ENCODE results near the gene CMTM8. TPM values are rescaled to one million over a fixed set of nuclear protein-coding genes. Genes with fewer than 3 reads are reported as not detected.
A peak's percentile ranks its signal among the peaks of the same experiment; 100 is the strongest.

The CMTM8 gene
- total and polyA plus RNA-seq, 7 donors, result 0.49 to 7.9 (median 4.3) TPM; not detected in 1

DNA sequence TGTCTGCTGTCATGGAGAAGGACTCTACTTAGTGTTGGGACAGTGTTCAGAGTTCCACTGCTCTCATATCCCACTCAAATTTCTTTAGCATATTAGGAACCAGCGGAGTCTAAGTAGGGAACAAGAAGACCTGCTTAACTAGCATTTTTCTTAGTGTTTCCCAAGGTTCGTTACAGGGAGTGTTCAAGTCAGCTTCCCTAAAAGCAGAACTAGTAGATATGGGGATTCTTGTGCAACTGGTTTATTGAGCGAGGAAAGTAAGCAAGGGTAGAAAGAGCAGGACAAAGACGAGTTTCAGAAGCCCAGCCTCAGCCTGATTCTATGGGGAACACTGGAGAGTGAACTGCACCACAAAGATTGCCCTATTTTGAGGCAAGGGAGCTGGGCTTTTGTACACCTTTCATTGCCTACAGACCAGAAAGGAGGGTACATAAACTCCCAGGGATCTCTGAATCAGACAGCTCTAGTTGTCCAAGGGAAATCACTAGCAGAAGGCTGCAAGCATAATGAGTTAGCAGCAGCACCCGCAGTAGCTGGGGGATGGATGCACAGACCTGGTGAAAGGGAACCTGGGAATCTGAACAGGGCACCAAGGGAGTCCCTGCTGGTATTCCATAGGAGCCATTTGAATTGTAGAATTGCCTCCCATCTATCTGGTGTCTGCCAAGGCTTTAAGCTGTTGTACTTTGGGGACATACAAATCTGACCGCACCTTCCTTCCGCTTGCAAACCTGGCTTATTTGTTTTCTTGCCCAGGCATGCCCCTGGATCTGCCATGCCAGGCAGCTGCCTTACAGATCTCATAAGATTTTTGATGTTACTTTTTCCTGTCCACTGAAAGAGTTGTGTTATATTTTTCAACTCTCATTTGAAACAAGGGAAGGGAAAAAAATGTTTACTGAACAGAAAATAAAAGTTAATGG is 168.3 kb downstream of the CMTM8 start:
- TF ChIP-seq EP300 (IDR thresholded peaks at IDR 0.05) (no peak), POLR2A (IDR thresholded peaks at IDR 0.05) (no peak), POLR2AphosphoS5 (IDR thresholded peaks at IDR 0.05) (no peak)
- TF ChIP-seq, protein P1, sequence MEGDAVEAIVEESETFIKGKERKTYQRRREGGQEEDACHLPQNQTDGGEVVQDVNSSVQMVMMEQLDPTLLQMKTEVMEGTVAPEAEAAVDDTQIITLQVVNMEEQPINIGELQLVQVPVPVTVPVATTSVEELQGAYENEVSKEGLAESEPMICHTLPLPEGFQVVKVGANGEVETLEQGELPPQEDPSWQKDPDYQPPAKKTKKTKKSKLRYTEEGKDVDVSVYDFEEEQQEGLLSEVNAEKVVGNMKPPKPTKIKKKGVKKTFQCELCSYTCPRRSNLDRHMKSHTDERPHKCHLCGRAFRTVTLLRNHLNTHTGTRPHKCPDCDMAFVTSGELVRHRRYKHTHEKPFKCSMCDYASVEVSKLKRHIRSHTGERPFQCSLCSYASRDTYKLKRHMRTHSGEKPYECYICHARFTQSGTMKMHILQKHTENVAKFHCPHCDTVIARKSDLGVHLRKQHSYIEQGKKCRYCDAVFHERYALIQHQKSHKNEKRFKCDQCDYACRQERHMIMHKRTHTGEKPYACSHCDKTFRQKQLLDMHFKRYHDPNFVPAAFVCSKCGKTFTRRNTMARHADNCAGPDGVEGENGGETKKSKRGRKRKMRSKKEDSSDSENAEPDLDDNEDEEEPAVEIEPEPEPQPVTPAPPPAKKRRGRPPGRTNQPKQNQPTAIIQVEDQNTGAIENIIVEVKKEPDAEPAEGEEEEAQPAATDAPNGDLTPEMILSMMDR (IDR thresholded peaks at IDR 0.05), result no peak
- no peak overlapping the region for H3K4me3 ChIP-seq
- H3K36me3 ChIP-seq, result no peaks in the 10 kb centered on the region
- no peak for DNase-seq
- no peaks in the 10 kb centered on the region for H3K27me3 ChIP-seq
- intact Hi-C loops (cut with DNase I), result no loop called here
- peaks cover 0 to 5% (median under 1%) of the 10 kb centered on the region in 4 donors for H3K4me1 ChIP-seq
- H3K27ac ChIP-seq, result peak overlapping the region in 3 of 4 donors; percentile 8 to 43 (median 14)
- 63 to 77% methylated on average over 7 of the region's 7 CpGs for WGBS, 2 donors
- no peaks in the 10 kb centered on the region for H3K9me3 ChIP-seq

- no peaks in the 10 kb centered on the region for H3K36me3 ChIP-seq
- no peak for DNase-seq
- H3K27me3 ChIP-seq, result no peaks in the 10 kb centered on the region
- H3K4me3 ChIP-seq, result no peak overlapping the region
- no peaks in the 10 kb centered on the region for H3K9me3 ChIP-seq
- no peaks in the 10 kb centered on the region for H3K4me1 ChIP-seq
- no peak overlapping the region for H3K27ac ChIP-seq
- WGBS, 2 donors, result 81 to 92% methylated on average over 10 of the region's 10 CpGs
- TF ChIP-seq, protein P1 (IDR thresholded peaks at IDR 0.05), result no peak
- TF ChIP-seq POLR2A (IDR thresholded peaks at IDR 0.05) (no peak), EP300 (IDR thresholded peaks at IDR 0.05) (no peak), POLR2AphosphoS5 (IDR thresholded peaks at IDR 0.05) (no peak)
- intact Hi-C loops (cut with DNase I), result no loop called here
Observed at GRCh38 chr3:32410367-32411246, 172.1 kb downstream of the CMTM8 start.

GRCh38 chr3:32411442-32411841 is 173.0 kb downstream of the CMTM8 start:
- no peaks in the 10 kb centered on the region for H3K9me3 ChIP-seq
- no peak overlapping the region for H3K27ac ChIP-seq
- WGBS, 2 donors, result 88 to 94% methylated on average over 5 of the region's 5 CpGs
- no peaks in the 10 kb centered on the region for H3K36me3 ChIP-seq
- H3K27me3 ChIP-seq, result no peaks in the 10 kb centered on the region
- TF ChIP-seq EP300 (IDR thresholded peaks at IDR 0.05), result no peak
- TF ChIP-seq POLR2A (IDR thresholded peaks at IDR 0.05), result no peak
- no peak for TF ChIP-seq POLR2AphosphoS5 (IDR thresholded peaks at IDR 0.05)
- TF ChIP-seq, protein P1 (IDR thresholded peaks at IDR 0.05), result no peak
- DNase-seq, result no peak
- H3K4me1 ChIP-seq, result no peaks in the 10 kb centered on the region
- H3K4me3 ChIP-seq, result no peak overlapping the region
- intact Hi-C loops (cut with DNase I), result no loop called here

DNA sequence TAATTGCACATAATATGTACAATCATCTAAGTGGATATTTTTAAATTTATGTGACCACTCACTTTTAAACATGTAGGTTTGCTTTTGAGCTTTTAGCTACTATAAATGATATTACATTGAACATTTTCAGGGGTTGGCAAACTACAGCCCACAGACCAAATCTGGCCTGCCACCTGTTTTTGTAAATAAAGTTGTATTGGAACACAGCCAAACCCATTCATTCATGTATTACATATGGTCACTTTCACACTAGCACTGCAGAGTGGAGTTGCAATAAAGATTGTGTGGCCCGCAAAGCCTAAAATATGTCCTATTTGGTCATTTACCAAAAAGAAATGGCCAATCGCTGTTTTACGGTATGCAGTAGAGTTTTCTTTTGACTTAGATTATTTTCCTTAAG is 174.4 kb downstream of the CMTM8 start:
- Histone ChIP-seq H3K27me3 (no peaks in the 10 kb centered on the region), H3K4me1 (no peaks in the 10 kb centered on the region), H3K4me3 (no peak overlapping the region), H3K36me3 (no peaks in the 10 kb centered on the region), H3K9me3 (no peaks in the 10 kb centered on the region), H3K27ac (no peak overlapping the region)
- intact Hi-C loops (cut with DNase I), result no loop called here
- no peak for TF ChIP-seq EP300 (IDR thresholded peaks at IDR 0.05)
- TF ChIP-seq, protein P1 (IDR thresholded peaks at IDR 0.05), result no peak
- whole genome bisulfite sequencing, 2 donors, result 83 to 91% methylated on average over 3 of the region's 3 CpGs
- no peak for DNase-seq

Data from sigmoid colon (tissue), 7 donors.